Nephron progenitor cell (in vitro differentiated cells): ENCODE results near the gene CDC42EP5.

Experiments used
- DNase-seq: peaks from one replicate; pipeline ENCODE4 v3.0.0; 2021
- H3K27ac Mint-ChIP-seq: 2 replicates; pipeline ENCODE4 v1.8.0; 2021; ENCODE audit warnings: mild to moderate bottlenecking, moderate library complexity, mixed read lengths
- H3K27me3 Mint-ChIP-seq: 2 replicates; pipeline ENCODE4 v1.8.0; 2021; ENCODE audit warnings: mild to moderate bottlenecking, low read depth, mixed read lengths; ENCODE audit not compliant: poor library complexity
- H3K36me3 Mint-ChIP-seq: 2 replicates; pipeline ENCODE4 v1.8.0; 2021; ENCODE audit warnings: low read depth, mixed read lengths
- H3K4me1 Mint-ChIP-seq: 2 replicates; pipeline ENCODE4 v1.8.0; 2021; ENCODE audit warnings: mixed read lengths
- H3K4me3 Mint-ChIP-seq: 2 replicates; pipeline ENCODE4 v1.8.0; 2021; ENCODE audit warnings: mild to moderate bottlenecking, moderate library complexity, mixed read lengths
- H3K9me3 Mint-ChIP-seq: 2 replicates; pipeline ENCODE4 v1.8.0; 2021; ENCODE audit warnings: mild to moderate bottlenecking, moderate library complexity, mixed read lengths
- TF ChIP-seq, protein P1 (sequence below): fragments of 200-600 bp; sonication (generic); IDR thresholded peaks from 2 replicates; pipeline ENCODE4 v1.5.0; 2021; ENCODE audit warnings: antibody characterized with exemption

CDC42EP5 gene

GRCh38 chr19:54424660-54425381 is 48.3 kb downstream of the CDC42EP5 start:
- TF ChIP-seq, protein P1, sequence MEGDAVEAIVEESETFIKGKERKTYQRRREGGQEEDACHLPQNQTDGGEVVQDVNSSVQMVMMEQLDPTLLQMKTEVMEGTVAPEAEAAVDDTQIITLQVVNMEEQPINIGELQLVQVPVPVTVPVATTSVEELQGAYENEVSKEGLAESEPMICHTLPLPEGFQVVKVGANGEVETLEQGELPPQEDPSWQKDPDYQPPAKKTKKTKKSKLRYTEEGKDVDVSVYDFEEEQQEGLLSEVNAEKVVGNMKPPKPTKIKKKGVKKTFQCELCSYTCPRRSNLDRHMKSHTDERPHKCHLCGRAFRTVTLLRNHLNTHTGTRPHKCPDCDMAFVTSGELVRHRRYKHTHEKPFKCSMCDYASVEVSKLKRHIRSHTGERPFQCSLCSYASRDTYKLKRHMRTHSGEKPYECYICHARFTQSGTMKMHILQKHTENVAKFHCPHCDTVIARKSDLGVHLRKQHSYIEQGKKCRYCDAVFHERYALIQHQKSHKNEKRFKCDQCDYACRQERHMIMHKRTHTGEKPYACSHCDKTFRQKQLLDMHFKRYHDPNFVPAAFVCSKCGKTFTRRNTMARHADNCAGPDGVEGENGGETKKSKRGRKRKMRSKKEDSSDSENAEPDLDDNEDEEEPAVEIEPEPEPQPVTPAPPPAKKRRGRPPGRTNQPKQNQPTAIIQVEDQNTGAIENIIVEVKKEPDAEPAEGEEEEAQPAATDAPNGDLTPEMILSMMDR, result no peak
- no peak overlapping the region for H3K4me3 Mint-ChIP-seq
- peak overlapping the region; percentile 25 for H3K27ac Mint-ChIP-seq
- H3K9me3 Mint-ChIP-seq, result no peaks in the 10 kb centered on the region
- H3K4me1 Mint-ChIP-seq, result peaks cover 18% of the 10 kb centered on the region
- no peak for DNase-seq
- peaks cover 42% of the 10 kb centered on the region for H3K27me3 Mint-ChIP-seq
- H3K36me3 Mint-ChIP-seq, result no peaks in the 10 kb centered on the region

- no peaks in the 10 kb centered on the region for H3K36me3 Mint-ChIP-seq
- DNase-seq, result no peak
- peaks cover 19% of the 10 kb centered on the region for H3K4me1 Mint-ChIP-seq
- H3K27ac Mint-ChIP-seq, result no peak overlapping the region
- H3K9me3 Mint-ChIP-seq, result no peaks in the 10 kb centered on the region
- TF ChIP-seq, protein P1, result no peak
- H3K4me3 Mint-ChIP-seq, result no peak overlapping the region
- peaks cover 48% of the 10 kb centered on the region for H3K27me3 Mint-ChIP-seq
Measured at GRCh38 chr19:54424201-54424600, 48.9 kb downstream of the CDC42EP5 start.

DNA sequence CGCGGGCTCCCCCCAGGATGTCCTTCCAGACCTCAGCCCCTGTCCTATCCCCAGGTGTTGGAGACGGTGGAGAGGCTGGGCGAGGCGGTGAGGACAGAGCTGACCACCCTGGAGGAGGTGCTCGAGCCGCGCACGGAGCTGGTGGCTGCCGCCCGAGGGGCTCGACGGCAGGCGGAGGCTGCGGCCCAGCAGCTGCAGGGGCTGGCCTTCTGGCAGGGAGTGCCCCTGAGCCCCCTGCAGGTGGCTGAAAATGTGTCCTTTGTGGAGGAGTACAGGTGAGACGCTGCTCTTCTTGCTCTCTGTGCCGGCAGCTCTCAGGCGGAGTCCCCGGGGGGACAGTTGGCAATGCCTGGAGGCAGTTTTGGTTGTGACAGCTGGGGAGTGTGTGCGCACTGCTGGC is 51.0 kb downstream of the CDC42EP5 start:
- no peak for DNase-seq
- H3K4me3 Mint-ChIP-seq, result no peak overlapping the region

GRCh38 chr19:54421521-54421920 is 51.6 kb downstream of the CDC42EP5 start:
- H3K4me1 Mint-ChIP-seq, result peaks cover 31% of the 10 kb centered on the region
- H3K36me3 Mint-ChIP-seq, result no peaks in the 10 kb centered on the region
- H3K9me3 Mint-ChIP-seq, result no peaks in the 10 kb centered on the region
- H3K27me3 Mint-ChIP-seq, result peaks cover 63% of the 10 kb centered on the region
- TF ChIP-seq, protein P1, result no peak
- DNase-seq, result no peak
- no peak overlapping the region for H3K4me3 Mint-ChIP-seq
- no peak overlapping the region for H3K27ac Mint-ChIP-seq

More for the DNA sequence above, 51.0 kb downstream of the CDC42EP5 start:
- peaks cover 31% of the 10 kb centered on the region for H3K4me1 Mint-ChIP-seq
- no peaks in the 10 kb centered on the region for H3K9me3 Mint-ChIP-seq
- no peaks in the 10 kb centered on the region for H3K36me3 Mint-ChIP-seq
- TF ChIP-seq, protein P1, result no peak
- no peak overlapping the region for H3K27ac Mint-ChIP-seq
- H3K27me3 Mint-ChIP-seq, result peaks cover 61% of the 10 kb centered on the region

DNA sequence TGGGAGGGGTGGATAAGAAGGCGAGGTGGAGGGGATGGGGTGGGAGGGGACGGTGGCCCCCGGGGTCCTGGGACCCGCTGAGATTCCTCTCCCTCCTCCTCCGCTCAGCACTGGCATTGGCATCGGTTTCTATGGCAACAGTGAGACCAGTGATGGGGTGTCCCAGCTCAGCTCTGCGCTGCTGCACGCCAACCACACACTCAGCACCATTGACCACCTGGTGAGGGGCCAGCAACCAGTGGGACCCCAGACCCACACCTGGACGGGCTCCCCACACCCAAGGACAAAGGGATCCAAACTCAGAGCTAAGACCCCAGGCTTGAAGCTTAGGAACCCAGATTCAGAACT is 52.0 kb downstream of the CDC42EP5 start:
- no peaks in the 10 kb centered on the region for H3K9me3 Mint-ChIP-seq
- TF ChIP-seq, protein P1, result no peak
- no peak overlapping the region for H3K27ac Mint-ChIP-seq
- DNase-seq, result no peak
- no peaks in the 10 kb centered on the region for H3K36me3 Mint-ChIP-seq
- peaks cover 30% of the 10 kb centered on the region for H3K4me1 Mint-ChIP-seq
- no peak overlapping the region for H3K4me3 Mint-ChIP-seq
- H3K27me3 Mint-ChIP-seq, result peaks cover 65% of the 10 kb centered on the region
